Stimulated activated CD8-positive, alpha-beta memory T cell treated with anti-CD3 and anti-CD28 coated beads, Interleukin-12 subunit alpha, Interleukin-12 subunit beta, amount 100 ng/mL, for 24 hours (primary cell): Measurements from ENCODE around the gene ALOX12B.
"Not testable (repeated sequence)": the region's sequence is repeated elsewhere in the genome, so short reads cannot be mapped to it uniquely, and the experiment has no call there.

Experiments
- DNase-seq: peaks from one replicate; pipeline ENCODE4 v3.0.0-alpha.2; 2020; ENCODE audit errors: extremely low read depth

ALOX12B gene

GRCh38 chr17:8082292-8082691 lies 5.2 kb downstream of the ALOX12B start:
- DNase-seq: no peak

GRCh38 chr17:8081876-8082275 lies 5.6 kb downstream of the ALOX12B start:
- no peak for DNase-seq

GRCh38 chr17:8080799-8081219 lies 6.7 kb downstream of the ALOX12B start:
- DNase-seq: no peak

- no peak for DNase-seq
These were observed 7.2 kb downstream of the ALOX12B start for GRCh38 chr17:8080208-8080798.

GRCh38 chr17:8079291-8080207 lies 8.0 kb downstream of the ALOX12B start:
- peak; percentile 52 for DNase-seq

GRCh38 chr17:8077939-8078338 lies 9.6 kb downstream of the ALOX12B start:
- DNase-seq: not testable (repeated sequence)

GRCh38 chr17:8076502-8077266 lies 10.8 kb downstream of the ALOX12B start:
- no peak for DNase-seq

GRCh38 chr17:8075574-8076342 lies 11.8 kb downstream of the ALOX12B start:
- DNase-seq: no peak

- DNase-seq: no peak
These were observed 12.4 kb downstream of the ALOX12B start for GRCh38 chr17:8075081-8075480.

GRCh38 chr17:8074554-8074953 lies 13.0 kb downstream of the ALOX12B start:
- DNase-seq: no peak

- DNase-seq: peak; percentile 66
These were observed 13.7 kb downstream of the ALOX12B start for GRCh38 chr17:8073627-8074484.

GRCh38 chr17:8072729-8073461 lies 14.6 kb downstream of the ALOX12B start:
- no peak for DNase-seq

GRCh38 chr17:8072341-8072728 lies 15.2 kb downstream of the ALOX12B start:
- no peak for DNase-seq

GRCh38 chr17:8071496-8071895 lies 16.0 kb downstream of the ALOX12B start:
- no peak for DNase-seq

- no peak for DNase-seq
These were observed 18.0 kb downstream of the ALOX12B start for GRCh38 chr17:8069587-8069860.

- no peak for DNase-seq
These were observed 18.6 kb downstream of the ALOX12B start for GRCh38 chr17:8068736-8069586.

GRCh38 chr17:8067806-8068205 lies 19.7 kb downstream of the ALOX12B start:
- DNase-seq: no peak

- DNase-seq: no peak
These were observed 20.4 kb downstream of the ALOX12B start for GRCh38 chr17:8066841-8067775.
